Lower leg skin (tissue), 4 donors: ENCODE measurements around the gene MATN1. TPM values are rescaled to one million over a fixed set of nuclear protein-coding genes. Genes with fewer than 3 reads are reported as not detected.

ENCODE experiments used
- DNase-seq, 2 donors: peaks; one replicate each; pipeline ENCODE4 v3.0.0-alpha.2; 2019; ENCODE audit warnings: low spot score in 2 of 2
- H3K4me3 ChIP-seq: fragments of 200-600 bp; sonication (generic); 2 replicates; pipeline ENCODE4 v1.5.1; 2017; ENCODE audit warnings: mild to moderate bottlenecking, low read depth; ENCODE audit not compliant: poor library complexity, severe bottlenecking
- CTCF ChIP-seq, 3 donors: fragments of 450-650 bp; IDR thresholded peaks; one replicate each; pipeline ENCODE4 v1.5.1; 2016; ENCODE audit warnings: antibody characterized with exemption in 3 of 3, mild to moderate bottlenecking in 3 of 3, moderate library complexity in 2 of 3
- POLR2A ChIP-seq, 2 donors: fragments of 450-650 bp; IDR thresholded peaks; one replicate each; pipeline ENCODE4 v1.6.1; 2016 to 2017; ENCODE audit warnings: antibody characterized with exemption in 2 of 2, mild to moderate bottlenecking in 1 of 2, moderate library complexity in 1 of 2
- WGBS, 2 donors: methylation state at CpG; one replicate each; pipeline ENCODE4 v1.1.5; 2018; 5-methylcytosine and 5-hydroxymethylcytosine counted together
- intact Hi-C: fragments of 100-400 bp; cut with DNase I; formaldehyde crosslinking; loops from one replicate; pipeline ENCODE4 v1.15.0; 2023; ENCODE audit warnings: low total_unique reads
- total RNA-seq, 4 donors: library from RNA; depleted of rRNA; stranded (reverse); fragments of >200 nt; gene quantifications; one replicate each; pipeline ENCODE4 v1.1.0, GENCODE V29; 2016

MATN1 gene
- total RNA-seq, 4 donors from 2014 or later, result not detected

- DNase-seq, result no peak
- intact Hi-C loops, result loop anchor here (5.0 kb wide), 1 partner anchor 1475 kb away; the partner anchor contains the start of gene PTPRU
- H3K4me3 ChIP-seq, result no peak overlapping the region
- TF ChIP-seq CTCF (IDR thresholded peaks at IDR 0.05) (no peak), POLR2A (IDR thresholded peaks at IDR 0.05) (no peak)
- WGBS, 2 donors, result 90 to 91% methylated on average over 6 of the region's 6 CpGs
Measured at GRCh38 chr1:30712583-30712982, 10.8 kb downstream of the MATN1 start.

GRCh38 chr1:30710407-30710806, 13.0 kb downstream of the MATN1 start:
- TF ChIP-seq CTCF (IDR thresholded peaks at IDR 0.05), result no peak
- no peak for TF ChIP-seq POLR2A (IDR thresholded peaks at IDR 0.05)
- WGBS, 2 donors, result 63 to 68% methylated on average over 2 of the region's 2 CpGs
- no peak for DNase-seq
- intact Hi-C loops, result loop anchor here (5.0 kb wide), 1 partner anchor 1473 kb away; the partner anchor contains the start of gene PTPRU
- no peak overlapping the region for H3K4me3 ChIP-seq

GRCh38 chr1:30708361-30708728, 15.0 kb downstream of the MATN1 start:
- H3K4me3 ChIP-seq, result no peak overlapping the region
- 51 to 53% methylated on average over 8 of the region's 8 CpGs for WGBS, 2 donors
- intact Hi-C loops, result loop anchor here (10.0 kb wide), 1 partner anchor 304 kb away; no protein-coding TSS in a partner anchor
- TF ChIP-seq POLR2A (IDR thresholded peaks at IDR 0.05), result no peak
- TF ChIP-seq CTCF (IDR thresholded peaks at IDR 0.05), result no peak
- DNase-seq, result no peak

- DNase-seq, result peak; percentile 67 to 95
- TF ChIP-seq CTCF (IDR thresholded peaks at IDR 0.05) (peak in 1 of 3 donors; percentile 60), POLR2A (IDR thresholded peaks at IDR 0.05) (no peak)
- WGBS, 2 donors, result 54 to 58% methylated on average over 16 of the region's 16 CpGs
- H3K4me3 ChIP-seq, result no peak overlapping the region
- intact Hi-C loops, result loop anchor here (10.0 kb wide), 1 partner anchor 303 kb away; no protein-coding TSS in a partner anchor
Measured at GRCh38 chr1:30707412-30708360, 15.7 kb downstream of the MATN1 start.

- intact Hi-C loops, result loop anchor here (10.0 kb wide), 1 partner anchor 302 kb away; no protein-coding TSS in a partner anchor
- TF ChIP-seq CTCF (IDR thresholded peaks at IDR 0.05), result no peak
- no peak for TF ChIP-seq POLR2A (IDR thresholded peaks at IDR 0.05)
- WGBS, 2 donors, result 10 to 19% methylated on average over 7 to 9 of the region's 9 CpGs
- DNase-seq, result no peak
- no peak overlapping the region for H3K4me3 ChIP-seq
Measured at GRCh38 chr1:30706528-30706927, 16.9 kb downstream of the MATN1 start.
